Caco-2 (cell line): Measurements from ENCODE around the gene RASL11B. TPM values are rescaled to one million over a fixed set of nuclear protein-coding genes. Genes with fewer than 3 reads are reported as not detected.

Experiments
- BruUV-seq: library from RNA; stranded (reverse); fragments of 400-500 nt; replicated peaks from 2 replicates; lab custom pipeline; 2021; lab: Mats Ljungman, UMichigan
- CTCF ChIA-PET: fragments of 300-600 bp; sonication (Branson Sonifier 250); formaldehyde crosslinking; loops from one replicate; lab custom pipeline; 2022; ENCODE audit warnings: antibody characterized with exemption; lab: Charles Lee
- POLR2A ChIA-PET: fragments of 300-600 bp; sonication (Branson Sonifier 250); formaldehyde crosslinking; loops from one replicate; lab custom pipeline; 2022; ENCODE audit warnings: antibody characterized with exemption; lab: Charles Lee
- DNase-seq, 2 experiments: peaks; one replicate each; pipeline versions ENCODE4 v3.0.0 to v3.0.0-alpha.2; 2020 to 2022
- H3K27me3 ChIP-seq: replicated peaks from 2 replicates; pipeline ENCODE4 v1.6.0; 2011; ENCODE audit warnings: low read length; ENCODE audit not compliant: control insufficient read depth, insufficient read depth
- H3K36me3 ChIP-seq: 2 replicates; pipeline ENCODE4 v1.5.1; 2011; ENCODE audit warnings: low read length; ENCODE audit not compliant: control insufficient read depth, insufficient read depth
- H3K4me1 ChIP-seq: fragments of 250-450 bp; sonication (Bioruptor Pico); 2 replicates; pipeline ENCODE4 v1.5.1; 2020; ENCODE audit warnings: mild to moderate bottlenecking
- H3K4me3 ChIP-seq: 2 replicates; pipeline ENCODE4 v1.5.1; 2011; ENCODE audit warnings: low read depth, mild to moderate bottlenecking, control low read depth, low read length
- H3K9me3 ChIP-seq: fragments of 250-450 bp; sonication (Bioruptor Pico); 2 replicates; pipeline ENCODE4 v1.5.1; 2020; ENCODE audit warnings: mild to moderate bottlenecking, moderate library complexity
- H3K27ac Mint-ChIP-seq: one replicate; pipeline ENCODE4 v1.8.0; 2022; ENCODE audit warnings: mixed read lengths; ENCODE audit not compliant: unreplicated experiment
- H3K27me3 Mint-ChIP-seq: one replicate; pipeline ENCODE4 v1.8.0; 2022; ENCODE audit warnings: mixed read lengths; ENCODE audit not compliant: insufficient read depth, unreplicated experiment
- H3K36me3 Mint-ChIP-seq: one replicate; pipeline ENCODE4 v1.8.0; 2022; ENCODE audit warnings: mild to moderate bottlenecking, mixed read lengths; ENCODE audit not compliant: insufficient read depth, unreplicated experiment
- H3K4me1 Mint-ChIP-seq: one replicate; pipeline ENCODE4 v1.8.0; 2022; ENCODE audit warnings: low read depth, mixed read lengths; ENCODE audit not compliant: unreplicated experiment
- H3K4me3 Mint-ChIP-seq: one replicate; pipeline ENCODE4 v1.8.0; 2022; ENCODE audit warnings: mild to moderate bottlenecking, moderate library complexity, mixed read lengths; ENCODE audit not compliant: unreplicated experiment
- H3K9me3 Mint-ChIP-seq: one replicate; pipeline ENCODE4 v1.8.0; 2022; ENCODE audit warnings: mixed read lengths; ENCODE audit not compliant: unreplicated experiment
- intact Hi-C: fragments of 100-400 bp; cut with micrococcal nuclease; formaldehyde crosslinking; loops from one replicate; pipeline ENCODE4 v1.10.0; 2022; ENCODE audit not compliant: unreplicated experiment
- total RNA-seq: library from RNA; stranded (reverse); gene quantifications from 2 replicates; pipeline ENCODE4 v1.2.3, GENCODE V29; 2022
- TF ChIP-seq, protein P1 (sequence below), 2 experiments: fragments of 200-600 bp in 1 of 2; IDR thresholded peaks; 1 replicate in 1 of 2; 2 replicates in 1 of 2; pipeline versions ENCODE4 v1.5.1 to v1.8.0; 2011 to 2022; ENCODE audit warnings: antibody characterized with exemption in 1 of 2, control low read depth in 1 of 2, inconsistent platforms in 1 of 2, low read depth in 1 of 2, low read length in 1 of 2, mild to moderate bottlenecking in 1 of 2, moderate library complexity in 1 of 2; ENCODE audit not compliant: insufficient read depth in 1 of 2, severe bottlenecking in 1 of 2, unreplicated experiment in 1 of 2

The RASL11B gene
- total RNA-seq, 1 experiment from 2014 or later, result 23.3 TPM

DNA sequence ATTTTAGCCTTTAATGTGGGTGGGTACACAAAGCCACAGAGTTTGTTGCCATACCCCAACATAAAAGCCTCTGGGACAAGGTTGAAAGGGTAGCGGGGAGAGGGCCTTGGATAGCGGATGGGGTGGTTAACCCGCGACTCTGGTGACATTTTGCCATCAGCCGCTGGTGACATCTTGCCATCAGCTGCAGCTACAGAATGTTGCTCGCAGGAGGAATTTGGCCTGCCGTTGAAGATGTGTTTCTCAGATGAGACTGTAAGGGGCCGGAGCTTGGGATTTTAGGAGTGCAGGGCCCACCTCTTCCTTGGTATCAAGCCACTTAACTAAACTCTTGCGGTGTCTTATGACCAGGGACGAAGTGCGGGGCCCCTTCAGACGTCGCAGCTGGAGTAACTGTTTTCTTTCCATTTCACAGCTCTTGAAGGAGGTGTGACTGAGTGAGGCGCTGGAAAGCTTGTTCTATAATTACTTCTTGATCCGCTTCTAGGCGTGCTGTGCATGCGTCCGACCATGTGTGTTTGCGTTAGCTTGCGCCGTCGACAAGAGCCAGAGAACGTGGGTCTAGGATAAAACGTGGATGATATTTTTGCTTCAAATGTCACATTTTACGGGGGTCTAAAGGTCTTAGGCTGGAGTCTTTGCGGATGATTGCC lies 820 bp upstream of the RASL11B start:
- H3K36me3 Mint-ChIP-seq, result peaks cover 38% of the 10 kb centered on the region
- peak overlapping the region; percentile 70 for H3K27ac Mint-ChIP-seq
- TF ChIP-seq, protein P1, sequence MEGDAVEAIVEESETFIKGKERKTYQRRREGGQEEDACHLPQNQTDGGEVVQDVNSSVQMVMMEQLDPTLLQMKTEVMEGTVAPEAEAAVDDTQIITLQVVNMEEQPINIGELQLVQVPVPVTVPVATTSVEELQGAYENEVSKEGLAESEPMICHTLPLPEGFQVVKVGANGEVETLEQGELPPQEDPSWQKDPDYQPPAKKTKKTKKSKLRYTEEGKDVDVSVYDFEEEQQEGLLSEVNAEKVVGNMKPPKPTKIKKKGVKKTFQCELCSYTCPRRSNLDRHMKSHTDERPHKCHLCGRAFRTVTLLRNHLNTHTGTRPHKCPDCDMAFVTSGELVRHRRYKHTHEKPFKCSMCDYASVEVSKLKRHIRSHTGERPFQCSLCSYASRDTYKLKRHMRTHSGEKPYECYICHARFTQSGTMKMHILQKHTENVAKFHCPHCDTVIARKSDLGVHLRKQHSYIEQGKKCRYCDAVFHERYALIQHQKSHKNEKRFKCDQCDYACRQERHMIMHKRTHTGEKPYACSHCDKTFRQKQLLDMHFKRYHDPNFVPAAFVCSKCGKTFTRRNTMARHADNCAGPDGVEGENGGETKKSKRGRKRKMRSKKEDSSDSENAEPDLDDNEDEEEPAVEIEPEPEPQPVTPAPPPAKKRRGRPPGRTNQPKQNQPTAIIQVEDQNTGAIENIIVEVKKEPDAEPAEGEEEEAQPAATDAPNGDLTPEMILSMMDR (IDR thresholded peaks at IDR 0.05; ENCODE audit: insufficient read depth in 1 of 2, low read depth in 1 of 2, low read length in 1 of 2, severe bottlenecking in 1 of 2, unreplicated experiment in 1 of 2), result no peak
- BruUV-seq, result TSS peak; percentile 85
- CTCF ChIA-PET, result no interaction called here
- H3K4me3 Mint-ChIP-seq, result peak overlapping the region; percentile 86
- peak overlapping the region; percentile 95 for H3K4me3 ChIP-seq
- no peaks in the 10 kb centered on the region for H3K27me3 Mint-ChIP-seq
- H3K9me3 ChIP-seq, result peaks cover 14% of the 10 kb centered on the region
- POLR2A ChIA-PET, result interaction anchor here (0.9 kb wide), 1 partner anchor 46 kb away, joined by 3 read pairs; no protein-coding TSS in a partner anchor
- peaks cover 20% of the 10 kb centered on the region for H3K4me1 ChIP-seq
- H3K27me3 ChIP-seq, result no peaks in the 10 kb centered on the region
- no peak for DNase-seq
- intact Hi-C loops, result loop anchor here (5.0 to 10.0 kb wide), 4 partner anchors 51 to 109 kb away; partner anchors contain the start of gene ERVMER34-1
- no peaks in the 10 kb centered on the region for H3K4me1 Mint-ChIP-seq
- H3K36me3 ChIP-seq, result peaks cover 1% of the 10 kb centered on the region
- H3K9me3 Mint-ChIP-seq, result peaks cover 22% of the 10 kb centered on the region

DNA sequence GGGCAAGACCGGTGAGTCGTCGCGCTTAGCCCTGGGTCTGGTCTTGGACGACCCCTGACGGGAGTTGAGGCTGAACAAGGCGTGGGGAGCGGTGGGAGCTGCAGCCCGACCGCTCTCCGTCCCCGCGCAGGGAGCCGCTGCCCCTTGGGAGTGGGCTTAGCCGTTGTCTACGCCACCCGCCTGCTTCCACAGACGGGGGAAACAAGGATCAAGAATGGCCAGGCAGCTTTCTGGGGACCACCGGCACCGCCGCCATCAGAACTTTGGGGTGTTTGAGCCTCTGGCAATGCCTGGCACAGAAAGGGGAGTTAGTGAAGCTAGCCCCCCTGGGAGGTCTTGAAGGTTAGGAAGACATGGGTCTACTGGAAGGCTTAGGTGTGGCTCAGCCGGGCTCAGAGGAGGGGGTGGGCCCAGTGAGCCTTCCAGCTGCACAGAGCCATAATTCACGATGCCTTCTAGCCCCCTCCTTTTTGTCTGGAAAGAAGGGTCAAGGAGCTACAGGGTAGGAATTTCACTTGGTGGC lies 583 bp downstream of the RASL11B start:
- TF ChIP-seq, protein P1 (IDR thresholded peaks at IDR 0.05; ENCODE audit: insufficient read depth in 1 of 2, low read depth in 1 of 2, low read length in 1 of 2, severe bottlenecking in 1 of 2, unreplicated experiment in 1 of 2), result no peak
- no peaks in the 10 kb centered on the region for H3K4me1 Mint-ChIP-seq
- H3K4me3 Mint-ChIP-seq, result peak overlapping the region; percentile 86
- DNase-seq, result no peak
- ChIA-PET CTCF (no interaction called here), POLR2A (interaction anchor here (0.9 to 1.1 kb wide), 4 partner anchors 10 to 150 kb away, joined by 3 to 5 read pairs (median 4); partner anchors contain the start of gene ERVMER34-1)
- BruUV-seq, result no TSS peak
- H3K36me3 Mint-ChIP-seq, result peaks cover 47% of the 10 kb centered on the region
- Histone ChIP-seq H3K36me3 (peaks cover 1% of the 10 kb centered on the region), H3K27me3 (no peaks in the 10 kb centered on the region), H3K9me3 (peaks cover 7% of the 10 kb centered on the region), H3K4me3 (peak overlapping the region; percentile 95), H3K4me1 (peaks cover 20% of the 10 kb centered on the region)
- no peaks in the 10 kb centered on the region for H3K27me3 Mint-ChIP-seq
- peak overlapping the region; percentile 70 for H3K27ac Mint-ChIP-seq
- H3K9me3 Mint-ChIP-seq, result peaks cover 16% of the 10 kb centered on the region
- intact Hi-C loops, result loop anchor here (1.0 to 10.0 kb wide), 7 partner anchors 50 to 486 kb away; partner anchors contain the start of gene ERVMER34-1

DNA sequence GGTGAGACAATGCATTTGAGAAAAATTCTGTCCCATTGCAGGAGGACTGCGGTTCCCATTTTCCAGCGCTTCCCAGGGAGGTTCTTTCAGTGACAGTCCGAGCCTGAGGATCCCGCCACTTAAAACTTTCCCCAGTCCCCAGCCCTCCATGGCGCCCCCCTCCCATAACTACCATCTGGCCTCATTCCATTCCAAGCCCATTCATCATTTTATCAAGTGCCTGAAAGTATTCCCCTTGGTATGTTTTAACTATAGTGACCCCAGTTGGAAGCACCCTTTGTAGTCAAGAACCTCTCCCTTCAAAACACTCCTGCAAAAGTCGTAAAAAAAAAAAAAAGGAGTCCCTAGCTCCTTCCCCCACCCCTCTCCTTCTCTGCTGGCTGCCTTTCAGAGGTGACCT lies 1.2 kb downstream of the RASL11B start:
- H3K9me3 ChIP-seq, result peaks cover 1% of the 10 kb centered on the region; the same call in 1 of the 2 replicates
- Mint-ChIP-seq H3K4me3 (peak overlapping the region; percentile 86), H3K27ac (peak overlapping the region; percentile 70), H3K9me3 (peaks cover 11% of the 10 kb centered on the region), H3K36me3 (peaks cover 52% of the 10 kb centered on the region), H3K4me1 (peaks cover 6% of the 10 kb centered on the region), H3K27me3 (no peaks in the 10 kb centered on the region)
- ChIA-PET CTCF (no interaction called here), POLR2A (interaction anchor here (0.6 to 1.1 kb wide), 6 partner anchors 11 to 151 kb away, joined by 3 to 5 read pairs (median 4); partner anchors contain the start of gene ERVMER34-1)
- no TSS peak for BruUV-seq
- peaks cover 1% of the 10 kb centered on the region for H3K36me3 ChIP-seq
- no peaks in the 10 kb centered on the region for H3K27me3 ChIP-seq
- peak overlapping the region; percentile 95 for H3K4me3 ChIP-seq
- intact Hi-C loops, result loop anchor here (2.0 to 10.0 kb wide), 6 partner anchors 49 to 151 kb away; partner anchors contain the start of gene ERVMER34-1
- TF ChIP-seq, protein P1 (IDR thresholded peaks at IDR 0.05; ENCODE audit: insufficient read depth in 1 of 2, low read depth in 1 of 2, low read length in 1 of 2, severe bottlenecking in 1 of 2, unreplicated experiment in 1 of 2), result no peak
- peaks cover 20% of the 10 kb centered on the region for H3K4me1 ChIP-seq
- no peak for DNase-seq
